ENCODE results near the gene GLRX5.

- TF ChIP-seq CTCF (IDR thresholded peaks at IDR 0.05), result no peak
- TF ChIP-seq POLR2A (IDR thresholded peaks at IDR 0.05), result no peak
These were observed 5.5 kb downstream of the GLRX5 start for GRCh38 chr14:95540236-95540855.
